GM18907 (cell line): ENCODE data around the gene ZNF74.
"Not testable (repeated sequence)": the region's sequence is repeated elsewhere in the genome, so short reads cannot be mapped to it uniquely, and the experiment has no call there.

Experiments
- ATAC-seq: cut with Tn5 transposase; IDR thresholded peaks from one replicate; pipeline ENCODE4 v1.9.1; 2021; ENCODE audit warnings: mild to moderate bottlenecking, moderate library complexity; ENCODE audit not compliant: unreplicated experiment

ZNF74 gene

DNA sequence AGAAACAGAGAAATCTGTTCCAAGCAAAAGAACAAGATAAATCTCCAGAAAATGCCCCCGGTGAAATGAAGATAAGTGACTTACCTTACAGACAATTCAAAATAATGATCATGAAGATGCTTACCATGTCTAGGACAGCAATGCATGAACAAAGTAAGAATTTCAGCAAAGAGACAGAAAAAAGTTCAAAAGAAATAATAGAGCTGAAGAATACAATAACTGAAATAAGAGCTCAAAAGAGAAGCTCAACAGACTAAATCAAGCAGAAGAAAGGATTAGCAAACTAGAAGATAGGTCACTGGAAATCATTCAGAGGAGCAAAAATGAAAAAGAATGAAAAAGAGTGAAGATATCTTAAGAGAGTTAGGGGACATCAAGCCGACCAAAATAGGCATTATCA is 19.8 kb upstream of the ZNF74 start:
- ATAC-seq = not testable (repeated sequence)

DNA sequence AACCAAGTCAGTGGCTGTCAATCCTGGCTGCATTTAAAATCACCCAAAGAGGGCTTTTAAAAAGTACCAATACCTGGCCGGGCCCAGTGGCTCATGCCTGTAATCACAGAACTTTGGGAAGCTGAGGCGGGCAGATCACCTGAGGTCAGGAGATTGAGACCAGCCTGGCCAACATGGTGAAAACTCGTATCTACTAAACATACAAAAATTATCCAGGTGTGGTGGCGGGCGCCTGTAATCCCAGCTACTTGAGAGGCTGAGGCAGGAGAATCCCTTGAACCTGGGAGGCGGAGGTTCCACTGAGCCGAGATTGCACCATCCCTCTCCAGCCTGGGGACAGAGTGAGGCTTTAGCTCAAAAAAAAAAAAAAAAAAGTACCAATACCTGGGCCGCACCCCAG is 17.7 kb upstream of the ZNF74 start:
- ATAC-seq = not testable (repeated sequence)

DNA sequence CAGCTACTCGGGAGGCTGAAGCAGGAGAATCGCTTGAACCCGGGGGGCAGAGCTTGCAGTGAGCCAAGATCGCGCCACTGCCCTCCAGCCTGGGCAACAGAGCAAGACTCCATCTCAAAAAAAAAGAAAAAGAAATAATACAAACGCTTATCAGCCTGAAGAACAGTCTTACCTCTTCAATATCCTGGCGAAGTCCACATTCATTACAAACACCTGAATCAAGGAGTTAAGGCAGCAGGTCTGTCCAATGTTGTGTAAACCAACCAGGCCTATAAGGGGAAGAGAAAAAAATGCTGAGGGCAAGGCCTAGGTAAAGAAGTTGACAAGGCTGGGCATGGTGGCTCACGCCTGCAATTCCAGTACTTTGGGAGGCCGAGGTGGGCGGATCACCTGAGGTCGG is 17.0 kb upstream of the ZNF74 start:
- ATAC-seq = not testable (repeated sequence)

DNA sequence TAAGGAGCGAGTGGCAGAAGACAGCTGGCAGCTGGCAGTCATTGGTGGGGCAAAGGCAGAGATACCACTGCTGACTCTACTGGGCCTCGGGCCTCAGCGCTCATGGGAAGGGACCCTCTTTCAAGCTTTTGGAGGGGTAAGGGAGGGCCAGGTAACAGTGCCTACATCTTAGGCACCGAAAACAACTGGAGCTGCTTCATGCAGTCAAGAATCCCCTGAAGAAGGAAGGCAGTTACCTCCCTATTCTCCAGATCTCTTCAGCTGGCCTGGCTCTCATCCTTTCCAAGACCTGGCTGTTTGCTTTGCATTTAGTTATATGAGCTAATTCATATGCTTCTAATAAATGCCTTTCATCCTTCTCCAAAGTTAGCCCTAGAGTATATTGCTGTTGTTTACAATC is 15.8 kb upstream of the ZNF74 start:
- no peak for ATAC-seq

DNA sequence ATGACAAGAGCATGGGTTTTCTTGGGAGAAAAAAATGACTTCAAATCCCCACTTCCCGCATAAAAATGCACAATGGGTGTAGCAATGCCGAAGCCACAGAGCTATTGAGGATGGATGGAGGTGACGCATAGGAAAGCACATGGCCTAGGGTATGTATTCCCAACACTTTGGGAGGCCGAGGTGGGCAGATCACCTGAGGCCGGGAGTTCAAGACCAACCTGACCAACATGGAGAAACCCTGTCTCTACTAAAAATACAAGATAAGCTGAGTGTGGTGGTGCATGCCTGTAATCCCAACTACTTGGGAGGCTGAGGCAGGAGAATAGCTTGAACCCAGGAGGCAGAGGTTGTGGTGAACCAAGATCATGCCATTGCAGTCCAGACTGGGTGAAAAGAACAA is 15.3 kb upstream of the ZNF74 start:
- not testable (repeated sequence) for ATAC-seq

DNA sequence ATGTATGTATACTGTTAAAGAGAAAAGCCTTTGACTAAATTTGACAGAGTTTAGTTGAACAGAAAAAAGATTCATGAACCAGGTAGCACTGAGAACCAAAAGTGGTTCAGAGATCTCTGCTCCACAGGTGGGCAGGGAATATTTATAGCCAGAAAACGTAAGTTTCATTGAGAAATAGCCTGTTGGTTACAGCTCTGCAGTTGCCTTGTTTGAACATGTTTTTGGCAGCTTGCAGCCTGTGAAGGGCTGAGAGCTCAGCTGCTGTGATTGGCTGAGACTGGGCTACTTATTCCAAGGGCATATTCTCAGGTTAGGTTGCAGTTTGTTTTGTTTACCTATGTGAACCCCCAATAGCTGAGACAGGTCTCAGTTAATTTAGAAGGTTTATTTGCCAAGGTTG is 13.5 kb upstream of the ZNF74 start:
- no peak for ATAC-seq

DNA sequence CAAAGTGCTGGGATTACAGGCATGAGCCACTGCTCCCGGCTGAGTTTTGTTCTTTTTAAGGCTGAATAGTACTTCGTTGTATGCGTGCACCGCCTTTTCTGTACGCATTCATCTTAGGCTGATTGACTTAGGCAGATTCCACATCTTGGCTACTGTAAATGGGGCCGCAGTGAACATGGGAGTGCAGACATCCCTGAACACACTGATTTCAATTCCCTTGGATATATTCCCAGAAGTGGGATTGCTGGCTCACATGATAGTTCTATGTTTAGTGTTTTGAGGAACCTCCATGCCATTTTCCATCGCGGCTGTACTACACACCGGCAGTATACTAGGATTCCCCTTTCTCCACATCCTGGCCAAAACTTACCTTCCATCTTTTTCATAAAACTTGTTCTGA is 10.4 kb upstream of the ZNF74 start:
- no peak for ATAC-seq

GRCh38 chr22:20384171-20384570 is 9.8 kb upstream of the ZNF74 start:
- no peak for ATAC-seq

DNA sequence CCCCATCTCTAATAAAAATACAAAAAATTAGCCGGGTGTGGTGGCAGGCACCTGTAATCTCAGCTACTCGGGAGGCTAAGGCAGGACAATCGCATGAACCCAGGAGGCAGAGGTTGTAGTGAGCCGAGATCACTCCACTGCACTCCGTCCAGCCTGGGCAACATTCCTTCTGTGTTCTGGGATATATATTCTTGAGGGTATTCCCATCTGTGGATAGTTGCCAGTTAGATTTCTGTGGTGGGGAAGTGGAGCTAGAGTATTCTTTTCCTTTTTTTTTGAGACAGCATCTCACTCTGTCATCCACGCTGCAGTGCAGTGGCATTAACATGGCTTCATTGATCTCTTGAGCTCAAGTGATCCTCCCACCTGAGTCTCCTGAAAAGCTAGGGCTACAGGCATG is 9.1 kb upstream of the ZNF74 start:
- ATAC-seq = no peak

DNA sequence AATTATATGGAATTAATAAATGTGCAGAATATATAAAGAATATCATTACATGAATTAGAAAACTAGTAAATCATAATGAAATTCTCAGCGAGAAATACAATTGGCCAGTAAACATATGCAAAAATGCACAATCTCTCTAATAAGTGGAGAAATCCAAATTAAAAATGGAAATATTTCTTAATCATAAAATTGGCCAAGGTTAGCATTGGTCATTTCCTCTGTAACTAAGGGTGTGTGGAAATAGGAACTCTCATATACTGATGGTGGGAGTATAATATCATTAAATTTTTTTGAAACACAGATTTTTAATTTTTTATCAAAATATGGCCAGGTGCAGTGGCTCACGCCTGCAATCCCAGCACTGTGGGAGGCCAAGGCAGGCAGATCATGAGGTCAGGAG is 7.6 kb upstream of the ZNF74 start:
- no peak for ATAC-seq

- ATAC-seq = no peak
Observed at GRCh38 chr22:20386972-20387371, 7.0 kb upstream of the ZNF74 start.

DNA sequence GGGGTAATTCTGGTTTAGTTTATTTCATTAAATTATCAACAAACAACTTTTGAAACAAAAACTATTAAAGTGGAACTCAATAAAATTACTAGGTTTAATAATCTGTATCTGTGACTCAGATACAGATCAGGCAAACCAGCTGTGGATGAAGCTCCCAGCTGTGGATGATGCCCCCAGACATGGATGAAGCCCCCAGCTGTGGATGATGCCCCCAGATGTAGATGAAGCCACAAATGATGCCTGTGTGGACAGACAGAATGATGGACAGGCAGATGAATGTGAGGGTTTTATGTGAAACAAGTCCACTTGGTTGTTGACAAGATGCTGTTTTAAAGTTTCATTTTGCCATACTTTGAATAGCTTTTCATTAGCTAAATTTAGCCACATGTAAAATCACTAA is 5.8 kb upstream of the ZNF74 start:
- ATAC-seq = no peak

- no peak for ATAC-seq
Observed at GRCh38 chr22:20389288-20389687, 4.7 kb upstream of the ZNF74 start.

GRCh38 chr22:20390394-20390907 is 3.5 kb upstream of the ZNF74 start:
- ATAC-seq = no peak

GRCh38 chr22:20391222-20391621 is 2.7 kb upstream of the ZNF74 start:
- ATAC-seq = no peak

GRCh38 chr22:20392365-20392881 is 1.5 kb upstream of the ZNF74 start:
- ATAC-seq = not testable (repeated sequence)

DNA sequence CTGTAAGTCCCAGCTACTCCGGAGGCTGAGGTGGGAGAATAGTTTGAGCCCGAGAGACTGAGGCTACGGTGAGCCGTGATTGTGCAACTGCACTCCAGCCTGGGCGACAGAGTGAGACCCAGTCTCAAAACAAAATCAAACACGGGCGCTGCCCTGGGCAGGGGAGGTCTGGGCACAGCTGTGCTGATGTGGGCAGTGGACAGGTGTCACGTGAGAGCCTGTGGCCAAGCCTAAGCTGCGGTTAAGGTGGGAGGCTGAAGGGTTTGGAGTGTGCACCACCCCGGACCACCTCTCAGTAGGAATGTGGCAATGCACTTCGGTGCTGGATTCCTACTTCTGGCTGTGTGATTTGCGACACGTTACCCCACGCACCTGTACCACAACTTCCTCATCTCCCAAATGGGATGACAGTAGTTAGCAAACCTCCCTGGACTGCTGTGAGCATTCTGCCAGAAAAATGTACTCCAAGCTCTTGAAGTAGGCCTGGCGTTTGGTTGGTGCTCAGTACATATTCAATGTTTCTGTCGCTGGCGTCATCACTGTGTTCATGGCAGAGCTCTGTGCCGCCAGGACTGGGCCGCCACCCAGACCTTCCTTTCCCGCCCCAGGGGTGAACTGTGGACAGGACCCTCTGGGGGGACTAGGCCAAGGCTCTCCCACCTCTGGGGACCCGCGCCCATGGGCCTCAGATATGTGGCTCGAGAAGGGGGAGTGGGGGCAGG is 807 bp upstream of the ZNF74 start:
- ATAC-seq = no peak

- ATAC-seq = no peak
Observed at GRCh38 chr22:20395181-20395906, 1.4 kb downstream of the ZNF74 start.

- ATAC-seq = no peak
Observed at GRCh38 chr22:20395907-20396287, 1.9 kb downstream of the ZNF74 start.

DNA sequence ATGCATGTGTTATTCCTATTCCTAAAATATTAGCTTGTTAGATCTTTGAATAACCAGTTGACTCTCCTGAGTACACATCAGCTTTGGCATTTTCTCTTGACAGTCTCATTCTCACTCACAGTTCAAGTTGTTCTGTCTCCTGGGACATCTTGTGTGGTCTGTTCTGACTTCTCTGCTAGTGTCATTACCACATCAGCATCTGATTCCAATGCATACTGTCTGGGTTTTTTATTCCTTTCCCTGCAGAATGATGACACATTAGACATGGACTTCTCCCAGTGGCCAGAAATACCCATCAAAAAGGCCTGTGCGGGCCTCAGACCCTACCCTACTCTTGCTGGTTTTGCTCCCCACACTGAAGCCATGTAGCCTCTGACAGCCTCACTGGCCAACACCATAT is 2.7 kb downstream of the ZNF74 start:
- ATAC-seq = no peak

- no peak for ATAC-seq
Observed at GRCh38 chr22:20397498-20397897, 3.5 kb downstream of the ZNF74 start.

- ATAC-seq = no peak
Observed at GRCh38 chr22:20398420-20398819, 4.5 kb downstream of the ZNF74 start.
